ENCODE measurements around the gene GRB10. TPM values are rescaled to one million over a fixed set of nuclear protein-coding genes. Genes with fewer than 3 reads are reported as not detected.

The GRB10 gene
- total RNA-seq, 4 donors from 2014 or later, result 28.5 to 58.0 (median 53.0) TPM

- Histone ChIP-seq H3K27me3 (no peaks in the 10 kb centered on the region), H3K9me3 (no peaks in the 10 kb centered on the region), H3K36me3 (peaks cover 0 to 14% of the 10 kb centered on the region in 2 donors), H3K4me1 (peaks cover 0 to 28% (median 17%) of the 10 kb centered on the region in 3 donors), H3K27ac (no peak overlapping the region), H3K4me3 (no peak overlapping the region)
- ATAC-seq, result no peak
- 81 to 92% methylated on average over 5 to 6 of the region's 6 CpGs for WGBS, 2 donors (ENCODE audit: low coverage in 1 of 2)
- TF ChIP-seq EP300 (IDR thresholded peaks at IDR 0.05) (no peak), CTCF (IDR thresholded peaks at IDR 0.05) (no peak), POLR2A (IDR thresholded peaks at IDR 0.05) (no peak), POLR2AphosphoS5 (IDR thresholded peaks at IDR 0.05) (no peak)
Measured at GRCh38 chr7:50650057-50650664, 132.5 kb downstream of the GRB10 start.

GRCh38 chr7:50649259-50649885 lies 133.3 kb downstream of the GRB10 start:
- no peak overlapping the region for H3K4me3 ChIP-seq
- ATAC-seq, result no peak
- peaks cover 0 to 14% of the 10 kb centered on the region in 2 donors for H3K36me3 ChIP-seq
- H3K4me1 ChIP-seq, result peaks cover 0 to 20% (median 12%) of the 10 kb centered on the region in 3 donors
- no peaks in the 10 kb centered on the region for H3K27me3 ChIP-seq
- no peaks in the 10 kb centered on the region for H3K9me3 ChIP-seq
- TF ChIP-seq CTCF (IDR thresholded peaks at IDR 0.05) (no peak), POLR2AphosphoS5 (IDR thresholded peaks at IDR 0.05) (no peak), POLR2A (IDR thresholded peaks at IDR 0.05) (no peak), EP300 (IDR thresholded peaks at IDR 0.05) (no peak)
- WGBS, 2 donors (ENCODE audit: low coverage in 1 of 2), result 95 to 96% methylated on average over 7 of the region's 7 CpGs
- H3K27ac ChIP-seq, result no peak overlapping the region

- Histone ChIP-seq H3K9me3 (no peaks in the 10 kb centered on the region), H3K27ac (no peak overlapping the region), H3K4me3 (no peak overlapping the region), H3K4me1 (peaks cover 0 to 13% (median 9%) of the 10 kb centered on the region in 3 donors), H3K27me3 (no peaks in the 10 kb centered on the region), H3K36me3 (peaks cover 0 to 14% of the 10 kb centered on the region in 2 donors)
- no peak for ATAC-seq
- TF ChIP-seq CTCF (IDR thresholded peaks at IDR 0.05) (no peak), EP300 (IDR thresholded peaks at IDR 0.05) (no peak), POLR2AphosphoS5 (IDR thresholded peaks at IDR 0.05) (no peak), POLR2A (IDR thresholded peaks at IDR 0.05) (no peak)
- WGBS, 2 donors (ENCODE audit: low coverage in 1 of 2), result 78% methylated on average over 1 to 2 of the region's 8 CpGs
Measured at GRCh38 chr7:50648570-50649169, 134.0 kb downstream of the GRB10 start.

- no peak for ATAC-seq
- Histone ChIP-seq H3K36me3 (peaks cover 0 to 14% of the 10 kb centered on the region in 2 donors), H3K27ac (no peak overlapping the region), H3K9me3 (no peaks in the 10 kb centered on the region), H3K4me3 (no peak overlapping the region), H3K4me1 (peaks cover 0 to 7% (median 6%) of the 10 kb centered on the region in 3 donors), H3K27me3 (no peaks in the 10 kb centered on the region)
- TF ChIP-seq POLR2AphosphoS5 (IDR thresholded peaks at IDR 0.05), result no peak
- TF ChIP-seq POLR2A (IDR thresholded peaks at IDR 0.05), result no peak
- WGBS, 2 donors (ENCODE audit: low coverage in 1 of 2), result 93 to 94% methylated on average over 9 to 10 of the region's 11 CpGs
Measured at GRCh38 chr7:50648076-50648475, 134.6 kb downstream of the GRB10 start.

GRCh38 chr7:50647286-50647980 lies 135.3 kb downstream of the GRB10 start:
- TF ChIP-seq POLR2AphosphoS5 (IDR thresholded peaks at IDR 0.05), result no peak
- no peak for TF ChIP-seq POLR2A (IDR thresholded peaks at IDR 0.05)
- TF ChIP-seq EP300 (IDR thresholded peaks at IDR 0.05), result no peak
- TF ChIP-seq CTCF (IDR thresholded peaks at IDR 0.05), result no peak
- WGBS, 2 donors (ENCODE audit: low coverage in 1 of 2), result 88 to 93% methylated on average over 4 to 9 of the region's 10 CpGs
- ATAC-seq, result peak; percentile 14

More at GRCh38 chr7:50647286-50647980, 135.3 kb downstream of the GRB10 start:
- H3K27ac ChIP-seq, result no peak overlapping the region
- no peak overlapping the region for H3K4me3 ChIP-seq
- peaks cover 0 to under 1% (median 0%) of the 10 kb centered on the region in 3 donors for H3K4me1 ChIP-seq
- peaks cover 0 to 14% of the 10 kb centered on the region in 2 donors for H3K36me3 ChIP-seq
- H3K9me3 ChIP-seq, result no peaks in the 10 kb centered on the region
- H3K27me3 ChIP-seq, result no peaks in the 10 kb centered on the region

All from gastroesophageal sphincter (tissue), 4 donors.